HFF-Myc (cell line): Measurements from ENCODE around the gene ARRDC1.

Experiments used
- DNase-seq: peaks from one replicate; pipeline ENCODE4 v3.0.0-alpha.2; 2011; ENCODE audit warnings: low read depth; ENCODE audit errors: extremely low read depth
- H3K4me3 ChIP-seq: replicated peaks from 2 replicates; pipeline ENCODE4 v1.5.1; 2011; ENCODE audit warnings: low read depth, mild to moderate bottlenecking, control low read depth, low read length
- CTCF ChIP-seq: IDR thresholded peaks from 2 replicates; pipeline ENCODE4 v1.5.1; 2012; ENCODE audit warnings: mild to moderate bottlenecking, low read depth, low read length, control low read depth; ENCODE audit errors: missing control alignments

The ARRDC1 gene

GRCh38 chr9:137569609-137570203, 35.8 kb upstream of the ARRDC1 start:
- TF ChIP-seq CTCF: no peak

DNA sequence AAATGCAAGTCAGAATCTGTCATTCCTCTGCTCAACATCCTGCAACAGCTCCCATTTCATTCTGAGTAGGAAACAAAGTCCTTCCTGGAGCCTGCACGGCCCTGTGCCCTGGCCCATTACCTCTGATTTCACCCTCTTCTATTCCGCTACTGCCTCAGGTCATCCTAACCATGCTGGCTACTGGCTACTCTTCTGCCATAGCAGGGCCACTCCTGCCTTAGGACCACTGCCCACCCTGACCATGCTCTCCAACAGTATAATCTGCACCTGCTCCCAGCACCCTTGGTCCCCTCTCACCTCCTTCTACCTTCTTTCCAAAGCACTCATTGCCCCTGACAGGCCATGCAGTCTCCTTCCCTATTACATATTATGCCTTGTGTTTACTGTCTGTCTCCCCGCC, 34.9 kb upstream of the ARRDC1 start:
- no peak overlapping the region for H3K4me3 ChIP-seq
- TF ChIP-seq CTCF: no peak
- DNase-seq: no peak

More at GRCh38 chr9:137569609-137570203, 35.8 kb upstream of the ARRDC1 start:
- no peak overlapping the region for H3K4me3 ChIP-seq
- no peak for DNase-seq

GRCh38 chr9:137574192-137574591, 31.3 kb upstream of the ARRDC1 start:
- no peak for DNase-seq
- no peak for TF ChIP-seq CTCF
- no peak overlapping the region for H3K4me3 ChIP-seq

- TF ChIP-seq CTCF: no peak
- no peak for DNase-seq
- H3K4me3 ChIP-seq: no peak overlapping the region
Observed at GRCh38 chr9:137575364-137575715, 30.1 kb upstream of the ARRDC1 start.

DNA sequence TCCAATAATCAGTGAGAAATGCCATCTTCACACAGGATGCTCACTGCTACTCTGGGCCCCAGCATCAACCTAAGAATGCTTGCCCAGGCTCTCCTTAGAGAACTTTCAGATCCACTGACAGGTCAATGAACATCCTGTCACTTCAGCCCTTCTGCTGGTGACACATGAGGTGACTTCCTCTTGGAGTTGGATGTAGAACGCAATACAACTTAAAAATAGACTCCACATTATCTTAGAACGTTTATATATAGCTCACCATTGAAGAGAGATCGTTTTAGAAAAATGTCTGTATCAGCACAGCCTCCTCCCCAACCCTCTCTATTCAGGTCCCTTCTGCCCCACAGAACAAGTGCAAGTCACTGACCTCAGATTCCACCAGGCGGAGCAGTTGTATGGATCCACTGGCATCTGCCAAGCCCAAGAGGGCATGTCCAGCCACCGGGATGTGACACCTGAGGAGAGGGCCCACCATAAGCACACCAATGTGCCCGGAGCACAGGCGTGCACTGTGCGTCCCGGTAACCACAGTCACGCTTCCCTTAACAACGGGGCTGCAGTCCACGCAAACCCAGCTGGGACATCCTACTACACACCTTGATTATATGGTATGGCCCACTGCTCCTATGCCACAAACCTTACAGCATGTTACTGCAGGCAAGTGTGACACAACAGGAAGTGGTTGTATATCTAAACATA, 29.6 kb upstream of the ARRDC1 start:
- no peak for DNase-seq
- H3K4me3 ChIP-seq: no peak overlapping the region
- no peak for TF ChIP-seq CTCF

GRCh38 chr9:137578518-137579258, 26.8 kb upstream of the ARRDC1 start, which contains the start of gene DPH7:
TSS of gene DPH7 (minus strand) at chr9:137578925. CDS start at chr9:137578777, 148 bp downstream.
- H3K4me3 ChIP-seq: peak within 1 kb of the TSS; percentile 84
- DNase-seq: peak; percentile 57
- TF ChIP-seq CTCF: peak; percentile 90
